EH (cell line): ENCODE results near the gene FOXG1.
A peak's percentile ranks its signal among the peaks of the same experiment; 100 is the strongest.

ENCODE experiments used
- DNase-seq: peaks from one replicate; pipeline ENCODE4 v3.0.0-alpha.2; 2015; ENCODE audit warnings: low read depth

The FOXG1 gene

DNA sequence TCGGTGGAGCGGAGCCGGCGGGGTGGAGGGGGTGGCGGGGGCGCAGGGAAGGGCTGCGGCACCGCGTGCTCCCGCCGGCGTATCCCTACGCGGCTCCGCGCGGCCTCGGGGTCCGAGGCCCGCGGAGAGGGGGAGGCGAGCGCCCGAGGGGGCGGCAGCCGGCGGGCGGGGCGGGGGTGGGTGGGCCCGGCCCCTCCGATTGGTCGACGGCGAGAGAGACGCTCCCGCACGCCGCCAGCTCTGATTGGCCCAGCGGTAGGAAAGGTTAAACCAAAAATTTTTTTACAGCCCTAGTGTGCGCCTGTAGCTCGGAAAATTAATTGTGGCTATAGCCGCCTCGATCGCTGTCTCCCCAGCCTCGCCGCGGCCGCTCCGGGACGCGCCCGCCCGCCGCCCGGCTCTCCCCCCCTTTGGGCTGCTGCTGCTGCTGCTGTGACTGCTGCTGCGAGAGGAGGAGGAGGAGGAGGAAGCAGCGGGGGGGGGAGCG is at the start of gene FOXG1:
Gene FOXG1, plus strand, starts transcription at position 319 of the 487 bp plus-strand sequence. CDS start 493 bp downstream, outside the sequence.
- DNase-seq: peak; percentile 47

DNA sequence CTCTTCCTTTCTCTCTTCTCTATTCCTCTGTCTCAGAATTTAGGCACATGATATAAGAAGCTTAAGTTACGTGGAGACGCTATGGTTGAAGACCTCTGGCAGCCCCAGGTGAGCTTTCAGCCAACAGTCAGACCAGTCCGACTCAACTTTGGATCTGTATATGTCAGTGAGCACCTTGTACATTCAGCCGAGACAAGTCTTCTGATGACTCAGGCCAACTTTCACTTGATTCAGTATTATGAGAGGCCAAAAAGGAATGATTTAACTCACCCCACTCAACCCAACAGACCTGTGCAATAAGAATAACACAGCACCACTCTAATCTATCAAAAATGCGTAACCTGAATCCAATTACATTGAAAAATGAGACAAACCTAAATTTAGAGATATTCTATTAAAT is 47.5 kb upstream of the FOXG1 start:
- DNase-seq: no peak

DNA sequence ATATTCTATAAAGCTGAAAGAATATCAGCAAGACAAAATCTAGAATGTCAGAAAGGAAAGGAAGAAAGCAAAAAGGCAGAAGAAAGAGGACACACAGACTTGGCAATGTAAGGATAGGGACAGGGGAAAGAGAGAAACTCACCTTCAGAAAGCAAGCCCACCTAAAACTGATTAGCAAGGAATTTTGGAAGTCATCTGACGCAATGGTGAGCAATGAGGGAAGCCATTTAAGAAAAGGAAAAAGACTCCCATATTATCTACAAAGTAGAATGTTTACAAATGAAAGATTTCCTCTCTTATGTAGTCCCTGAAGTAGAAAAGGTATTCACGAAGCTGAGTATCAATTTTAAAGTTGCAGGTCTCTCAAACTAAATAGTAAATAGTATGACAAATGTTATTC is 35.2 kb upstream of the FOXG1 start:
- no peak for DNase-seq

DNA sequence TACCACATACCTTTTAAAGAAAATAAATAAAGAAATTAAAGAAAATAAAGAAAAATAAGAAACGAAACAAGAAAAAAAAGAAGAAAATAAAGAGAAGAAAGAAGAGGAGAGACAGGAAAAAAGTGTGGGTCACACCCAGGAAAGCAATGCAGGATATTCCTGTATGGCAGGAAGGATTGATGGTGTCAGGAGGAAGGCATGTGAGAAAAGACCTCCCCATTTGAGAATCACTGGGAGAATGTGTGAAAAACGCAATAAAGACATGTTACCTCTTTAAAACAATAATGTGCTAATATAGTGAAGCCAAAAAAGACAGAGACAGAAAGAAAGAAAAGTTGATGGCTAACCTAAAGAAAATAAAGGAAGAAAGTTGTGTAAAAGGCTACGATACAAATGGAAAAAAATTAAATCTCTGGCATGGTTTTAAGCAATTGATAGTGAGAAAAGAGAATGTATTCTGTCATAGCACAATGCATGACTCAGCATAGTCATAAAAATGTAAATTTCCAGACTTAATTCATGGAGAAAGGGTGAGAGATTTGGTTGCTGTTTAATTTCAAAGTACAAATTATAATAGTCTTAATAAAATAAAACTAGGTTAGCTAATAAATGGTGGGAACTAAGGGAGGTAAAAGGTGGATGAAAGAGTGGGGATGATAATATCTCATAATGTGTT is 24.3 kb upstream of the FOXG1 start:
- DNase-seq: no peak

DNA sequence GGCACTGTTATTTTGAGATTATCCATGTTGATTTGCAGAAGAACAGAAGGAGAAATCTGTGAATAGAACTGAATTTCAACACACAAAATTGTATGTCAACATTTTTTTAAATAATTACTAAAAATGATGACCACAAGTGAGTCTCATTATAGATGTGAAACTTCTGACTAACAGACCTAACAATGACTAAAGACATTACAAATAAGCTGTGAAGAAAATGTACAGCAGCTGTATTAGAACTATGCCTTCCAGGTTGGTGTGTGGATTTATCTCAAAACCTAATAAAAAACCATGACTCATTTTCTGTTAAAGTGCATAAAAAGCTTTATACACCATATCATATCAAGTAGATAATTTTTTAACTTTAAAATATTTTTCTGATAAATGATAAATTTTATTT is 22.5 kb upstream of the FOXG1 start:
- DNase-seq: no peak

DNA sequence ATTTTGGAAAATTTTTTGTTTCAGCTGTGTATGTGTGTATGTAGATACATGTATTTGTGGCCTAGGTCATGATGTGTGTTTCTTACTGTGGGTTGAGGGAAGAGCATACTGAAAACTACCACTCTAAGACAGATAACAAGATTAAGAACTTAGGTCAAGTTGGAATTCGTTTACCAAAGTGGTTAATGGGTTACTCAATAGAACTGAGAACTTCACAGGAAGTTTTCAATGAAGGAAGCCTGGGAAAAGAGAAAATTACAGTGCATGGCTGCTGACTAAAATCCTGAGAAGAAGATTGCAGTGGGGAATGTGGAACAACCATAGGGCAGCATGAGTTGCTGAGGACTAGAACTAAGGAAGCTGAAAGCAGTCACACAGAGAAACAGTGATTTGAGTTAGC is 21.4 kb upstream of the FOXG1 start:
- no peak for DNase-seq

DNA sequence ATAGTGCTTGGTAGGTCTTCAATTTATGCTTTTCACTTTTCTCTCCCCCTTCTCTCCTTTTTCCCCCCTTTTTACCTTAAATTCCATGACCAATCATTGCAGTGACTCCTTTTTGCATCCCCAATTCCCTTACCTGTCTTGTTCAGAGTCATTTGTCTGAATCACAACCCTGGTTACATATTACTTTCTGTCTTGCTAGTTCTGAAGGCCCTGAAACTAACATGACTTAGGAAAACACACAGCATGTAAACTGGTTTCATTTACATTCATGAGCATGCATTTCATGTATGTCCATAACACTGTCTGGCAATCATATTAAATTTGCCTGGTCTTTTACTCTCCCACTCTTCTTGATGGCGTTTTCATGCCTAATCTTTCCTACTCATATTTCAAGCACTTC is 20.3 kb upstream of the FOXG1 start:
- DNase-seq: no peak

DNA sequence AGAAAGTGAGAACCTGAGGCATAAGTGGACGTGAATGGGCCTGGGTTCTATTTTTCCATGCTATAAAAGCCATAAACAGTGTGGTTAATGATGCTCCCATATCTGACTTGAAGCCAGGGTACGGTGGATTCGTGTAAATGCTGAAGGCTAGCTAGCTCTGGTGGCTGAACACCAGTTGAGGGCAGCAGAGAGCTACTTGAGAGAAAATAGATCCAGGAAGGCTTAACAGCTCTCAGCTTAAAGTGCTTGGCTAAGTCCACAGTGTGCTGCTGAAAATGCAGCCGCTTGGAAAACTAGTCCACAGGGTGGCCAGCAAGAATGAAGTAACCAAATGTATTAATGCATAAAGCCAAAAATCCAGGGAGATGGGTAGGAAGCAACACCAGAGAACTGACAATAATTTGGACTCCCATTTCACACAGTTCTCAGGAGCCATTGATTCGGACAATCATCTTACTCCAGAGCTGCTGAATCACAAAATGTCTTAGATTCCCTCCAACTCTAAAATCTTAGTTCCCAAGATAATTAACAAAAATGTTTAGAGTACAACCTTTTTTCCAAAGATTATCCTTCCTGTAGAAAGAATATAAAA is 15.0 kb upstream of the FOXG1 start:
- peak; percentile 63 for DNase-seq

DNA sequence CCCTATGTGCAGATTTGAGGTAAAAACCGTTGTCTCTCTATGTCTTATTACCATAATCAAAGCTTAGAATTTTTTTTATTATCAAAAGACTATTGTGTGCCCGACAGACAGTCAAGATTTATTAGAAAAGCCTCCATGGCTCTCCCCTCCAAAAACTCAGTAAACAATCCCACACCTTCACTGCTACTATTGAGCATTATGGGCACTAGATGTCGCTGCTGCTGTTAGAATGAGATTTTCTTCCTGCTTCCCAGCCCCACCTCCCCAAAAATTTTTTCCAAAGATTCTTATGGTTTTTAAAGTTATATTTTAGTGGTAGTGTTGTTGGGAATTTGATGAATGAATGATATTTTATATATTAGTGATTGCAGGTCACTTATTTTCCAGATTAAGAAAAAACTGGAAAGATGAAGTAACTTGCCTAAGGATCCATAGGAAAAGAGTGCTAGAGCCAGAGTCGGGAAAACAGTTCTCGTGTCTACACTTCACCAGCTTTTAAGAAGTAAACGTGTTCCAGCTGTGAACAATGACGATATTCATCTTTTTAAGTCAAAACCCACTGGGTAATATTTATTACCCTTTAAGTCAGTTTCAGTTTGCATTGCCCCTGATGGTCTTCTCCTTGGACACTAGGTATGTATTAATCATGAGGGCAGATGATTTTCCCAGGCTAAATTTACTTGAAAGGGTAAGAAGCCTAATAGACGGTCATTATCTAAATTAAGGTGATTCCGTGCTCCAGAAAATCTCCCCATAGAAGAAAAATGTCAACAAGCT is 12.2 kb upstream of the FOXG1 start:
- peak; percentile 57 for DNase-seq

DNA sequence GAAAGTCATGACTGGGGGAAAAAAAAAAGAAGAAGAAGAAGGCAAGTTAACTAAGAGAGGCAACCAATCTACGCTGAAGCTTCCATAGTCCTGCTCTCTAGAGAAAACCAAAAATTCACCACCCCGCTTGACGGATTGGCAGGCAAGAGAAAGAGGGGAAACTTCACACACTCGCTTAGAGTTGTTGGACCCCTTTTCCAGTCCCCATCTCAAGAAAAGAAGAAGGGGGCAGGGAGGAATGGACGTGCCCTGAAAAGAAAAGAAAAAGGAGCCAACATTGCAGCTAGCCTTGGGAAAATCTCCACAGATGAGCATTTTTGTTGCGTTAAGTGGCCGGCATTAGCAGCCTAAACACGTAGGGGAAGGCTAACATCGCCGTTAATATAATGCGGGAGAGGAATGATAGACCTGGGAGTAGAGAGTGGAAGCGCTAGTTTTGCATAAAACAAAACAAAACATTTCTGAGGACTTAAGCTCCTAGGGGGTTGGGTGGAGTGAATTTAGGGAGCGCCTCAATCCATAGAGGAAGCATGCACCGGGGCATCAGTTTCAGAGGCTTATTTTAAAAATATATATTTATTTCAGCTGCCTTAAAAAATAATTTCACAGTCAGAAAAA is 11.3 kb upstream of the FOXG1 start:
- peak; percentile 7 for DNase-seq

DNA sequence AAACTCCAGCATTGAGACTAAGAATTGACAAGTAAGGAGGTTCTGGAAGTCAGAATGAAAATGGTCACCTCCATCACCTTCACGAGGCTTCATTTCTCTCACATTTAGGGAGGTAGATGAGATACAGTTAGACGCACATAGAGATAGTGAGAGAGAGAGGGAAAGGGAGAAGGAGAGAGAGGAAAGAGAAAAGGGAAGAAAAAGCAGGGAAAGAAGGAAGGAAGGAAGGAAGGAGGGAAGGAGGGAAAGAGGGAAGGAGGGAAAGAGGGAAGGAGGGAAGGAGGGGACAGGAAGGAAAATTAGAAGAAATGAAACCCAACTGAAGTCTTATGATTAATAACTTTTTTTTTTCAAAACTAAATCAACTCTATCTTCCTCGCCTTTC is 10.7 kb upstream of the FOXG1 start:
- DNase-seq: no peak

DNA sequence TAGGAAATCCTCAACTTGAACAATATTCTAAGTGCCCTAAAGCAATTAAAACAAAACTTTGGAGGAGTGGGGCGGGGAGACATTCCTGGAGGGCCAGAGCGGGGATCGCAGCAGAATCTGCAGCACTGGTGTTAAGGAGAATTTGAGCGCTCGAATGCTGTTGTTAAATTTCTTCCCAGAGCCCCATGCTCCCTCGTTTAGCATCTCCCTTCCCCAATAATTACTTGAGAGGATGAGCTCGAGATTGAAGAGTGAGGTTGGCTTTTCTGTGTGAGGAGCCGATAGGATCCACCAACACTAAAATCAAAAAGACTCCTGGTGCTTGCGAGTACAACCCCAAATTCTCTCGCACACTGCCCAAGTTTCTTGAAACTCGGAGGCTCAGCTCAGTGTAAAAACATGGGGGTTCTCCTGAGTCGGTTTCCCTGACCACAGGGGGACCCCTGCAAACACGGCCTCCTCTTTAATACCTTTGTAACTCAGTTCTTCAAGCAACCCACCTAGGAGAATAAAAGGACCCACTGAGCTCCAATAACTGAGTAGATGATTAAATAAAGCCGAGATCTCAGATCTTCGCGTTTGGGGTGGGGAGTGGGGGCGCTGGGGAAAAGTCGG is 10.2 kb upstream of the FOXG1 start:
- no peak for DNase-seq

DNA sequence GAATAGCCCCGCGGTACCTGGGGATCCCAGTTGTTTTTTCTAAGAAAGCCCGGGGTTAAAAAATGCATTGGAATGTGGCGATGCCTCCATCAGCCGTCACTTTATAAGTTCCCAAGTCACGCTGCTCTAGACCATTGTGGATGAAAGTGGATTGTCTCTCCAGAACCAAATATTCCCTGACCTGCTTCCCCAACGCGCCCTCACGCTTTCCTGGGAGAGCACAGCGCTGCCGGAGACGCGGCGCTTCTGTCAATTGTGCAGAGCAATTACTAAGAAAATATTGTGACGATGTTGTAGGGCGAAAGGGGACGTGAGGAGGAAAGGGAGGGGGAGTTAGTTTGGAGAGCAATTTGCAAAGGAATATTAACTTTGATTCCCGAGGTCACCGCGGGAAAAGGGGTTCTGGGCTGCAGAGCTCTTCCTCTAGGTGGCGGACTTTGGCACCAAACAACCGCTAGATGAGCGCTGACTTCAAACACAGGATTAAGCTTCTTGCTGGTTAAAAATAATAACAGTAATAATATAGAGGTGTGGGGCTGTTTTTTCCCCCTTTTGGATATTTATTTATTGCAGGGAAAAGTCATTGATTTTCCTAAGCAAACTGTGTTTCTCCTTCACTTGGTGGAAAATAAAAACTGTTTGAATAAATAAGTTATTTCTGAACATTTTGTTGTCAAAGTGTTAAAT is 9.6 kb upstream of the FOXG1 start:
- peak; percentile 43 for DNase-seq

DNA sequence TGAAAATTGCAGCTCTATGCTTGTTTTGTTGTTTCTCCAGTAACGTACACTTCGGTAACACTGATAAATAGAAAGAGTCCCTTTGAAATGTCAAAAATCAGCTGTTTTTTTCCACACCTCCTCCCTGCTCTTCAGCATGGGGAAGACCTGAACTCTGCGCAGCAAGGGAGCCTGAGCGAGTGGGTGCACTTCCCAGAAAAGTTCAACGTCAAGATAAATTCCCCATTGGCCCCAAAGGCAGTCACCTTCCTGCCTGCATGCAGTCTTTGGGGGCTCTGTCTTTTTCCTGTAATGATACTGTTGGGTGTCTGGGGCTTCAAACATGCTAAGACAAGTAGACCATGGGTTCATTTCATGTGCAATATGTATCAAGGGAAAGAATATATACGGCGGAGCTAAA is 8.8 kb upstream of the FOXG1 start:
- no peak for DNase-seq

DNA sequence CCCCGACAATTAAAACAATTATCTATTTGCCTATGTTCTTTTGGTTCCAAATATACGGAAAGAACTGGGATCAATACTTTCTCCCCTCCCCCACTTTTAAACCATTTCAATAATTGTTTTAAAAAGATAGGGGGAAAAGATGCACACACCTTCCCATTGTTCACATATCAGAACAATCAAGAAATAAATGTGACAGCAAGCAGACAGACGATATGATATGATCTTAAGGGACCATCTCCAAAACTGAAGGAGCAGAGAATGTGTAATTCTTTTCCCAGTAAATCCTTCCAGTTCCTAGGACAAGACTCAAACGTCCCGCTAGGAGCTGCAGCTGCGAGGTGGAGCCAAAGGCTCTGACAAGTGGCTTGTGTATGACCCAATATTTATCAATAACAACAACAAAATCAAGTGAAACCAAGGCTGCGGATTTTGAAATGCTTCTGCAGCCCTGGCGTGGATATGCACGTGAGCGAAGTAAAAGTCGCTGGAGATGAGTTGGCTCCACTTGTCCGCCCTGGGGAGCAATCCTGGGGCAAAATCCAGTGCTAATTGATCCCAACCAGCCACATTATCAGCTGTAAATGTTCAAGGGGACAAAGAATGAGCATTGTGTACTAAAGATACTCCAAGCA is 8.2 kb upstream of the FOXG1 start:
- DNase-seq: no peak

DNA sequence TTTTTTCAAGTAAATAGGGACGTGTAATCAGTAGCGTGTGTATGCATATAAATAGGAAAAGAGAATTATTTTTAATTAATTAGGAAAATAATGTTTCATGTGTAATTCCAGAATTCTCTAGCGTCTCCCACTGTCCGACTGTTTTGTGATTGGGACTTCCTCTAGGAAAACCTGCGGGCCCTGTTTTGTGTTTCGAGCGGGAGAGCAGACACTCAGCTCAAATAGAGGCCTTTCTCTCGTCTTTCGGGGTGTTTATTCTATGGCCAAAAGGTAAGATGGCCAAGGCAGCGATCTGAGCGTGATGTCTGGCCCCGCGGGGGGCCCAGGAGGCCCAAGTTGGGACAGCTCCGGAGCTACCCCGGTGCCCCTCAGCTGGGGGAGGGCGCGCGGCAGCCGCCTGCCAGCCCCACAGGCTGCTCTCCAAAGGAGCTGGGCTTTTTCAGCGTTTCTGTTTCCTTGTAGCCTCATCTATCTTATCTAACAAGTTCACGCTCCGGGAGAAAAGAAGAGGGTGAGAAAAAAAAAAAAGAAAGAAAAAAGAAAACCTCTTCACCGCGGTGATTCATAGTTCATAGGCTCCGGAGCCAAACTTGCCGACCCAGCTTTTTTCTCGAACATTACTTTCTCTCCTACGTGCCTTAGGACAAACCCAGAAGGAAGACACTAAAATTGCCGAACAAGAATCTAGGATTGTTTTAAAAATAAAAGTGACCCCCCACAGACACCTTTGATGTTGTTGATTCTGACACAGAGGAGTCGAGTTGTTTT is 7.5 kb upstream of the FOXG1 start:
- DNase-seq: peak; percentile 10

DNA sequence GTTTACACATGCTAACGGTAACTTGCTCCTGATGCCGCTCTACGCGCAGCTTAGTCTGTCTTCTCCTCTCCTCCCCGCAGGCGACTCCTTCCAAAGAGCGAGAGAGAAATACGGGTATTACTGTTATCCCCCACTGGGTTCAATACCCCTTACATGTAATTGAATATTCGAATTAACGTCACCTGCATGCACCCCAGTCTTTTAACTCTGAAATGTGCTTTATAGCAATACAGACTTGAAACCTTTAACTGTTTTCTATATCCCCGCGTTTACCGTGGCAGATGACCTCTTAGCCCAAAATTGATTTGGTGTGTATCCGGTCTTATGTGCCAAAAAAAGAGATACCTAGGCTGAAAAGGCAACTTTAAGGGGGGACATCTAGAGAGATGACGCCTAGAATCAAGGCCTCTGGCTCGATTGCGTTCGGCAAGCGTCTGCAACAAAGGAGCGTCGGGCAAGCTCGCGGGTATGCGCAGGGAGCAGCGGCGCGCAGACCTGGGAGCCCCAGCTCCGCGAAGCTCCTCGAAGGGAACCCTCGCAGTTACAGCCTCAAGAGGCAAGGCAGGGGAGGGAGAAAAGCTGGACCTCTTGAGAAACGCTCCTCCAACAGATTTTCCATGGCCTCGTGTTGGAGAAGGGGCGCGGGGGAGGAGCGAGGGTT is 6.8 kb upstream of the FOXG1 start:
- DNase-seq: no peak

DNA sequence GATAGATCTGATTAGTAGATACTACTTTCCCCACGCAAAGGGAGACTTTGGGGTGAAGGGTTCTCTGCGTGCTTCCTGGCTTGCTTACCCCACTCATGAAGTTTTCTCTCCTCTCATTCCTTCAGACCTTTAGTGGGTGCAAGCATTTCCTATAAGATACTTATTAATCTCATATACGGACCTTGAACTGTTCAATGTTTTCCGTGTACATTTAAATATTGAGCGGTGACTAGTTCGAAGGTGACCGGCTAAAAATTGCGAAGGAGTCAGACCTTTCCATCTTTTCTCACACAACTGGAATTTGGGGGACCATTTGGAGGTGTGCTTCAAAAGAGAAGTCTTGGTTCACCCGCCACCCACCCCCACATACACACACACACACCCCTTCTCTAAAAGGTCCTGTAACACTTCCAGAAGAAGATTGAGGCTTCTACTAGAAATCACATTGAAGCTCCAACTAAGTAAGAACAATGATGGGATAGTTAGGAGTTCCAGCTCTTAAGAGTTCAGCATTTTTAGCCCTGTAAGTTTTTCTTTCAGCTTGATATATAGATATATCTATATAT is 6.1 kb upstream of the FOXG1 start:
- DNase-seq: no peak

DNA sequence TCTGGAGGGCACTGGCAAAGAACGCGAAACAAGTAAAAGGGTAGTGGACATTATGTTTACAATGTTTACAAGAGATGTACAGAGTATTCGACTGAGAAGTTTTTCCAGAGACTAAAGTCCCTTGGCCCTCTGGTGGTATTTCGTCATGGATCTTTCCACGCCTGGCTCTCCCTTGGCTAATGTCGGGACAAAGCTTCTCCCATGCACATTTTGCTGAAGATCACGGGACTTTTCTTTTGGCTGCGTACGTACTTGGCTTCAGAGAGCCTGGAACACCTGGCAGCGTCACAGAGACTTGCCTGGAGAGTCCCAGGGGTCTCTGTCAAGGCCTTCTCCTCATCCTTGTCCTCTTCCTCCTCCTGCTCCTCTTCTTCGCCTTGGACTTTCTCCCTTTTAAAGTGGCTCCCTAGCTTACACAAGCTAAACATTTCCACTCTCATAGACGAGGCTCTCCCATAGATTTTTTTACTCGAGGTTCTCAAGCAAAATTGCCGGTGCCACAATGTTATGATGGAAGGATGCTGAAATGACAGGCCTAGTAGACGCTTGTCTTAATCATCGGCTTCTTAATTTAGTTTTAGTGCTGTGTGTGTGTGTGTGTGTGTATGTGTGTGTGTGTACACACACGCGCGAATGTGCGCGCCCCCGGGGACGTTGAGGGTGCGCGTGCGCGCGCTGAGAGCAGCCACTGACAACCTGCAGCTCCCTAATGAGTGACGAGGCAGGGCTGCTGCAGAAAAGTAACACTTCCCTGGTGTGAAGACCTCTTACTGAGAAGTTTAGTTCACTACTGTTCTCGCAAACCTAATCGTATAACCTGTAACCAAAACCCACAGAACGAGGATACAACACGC is 4.9 kb upstream of the FOXG1 start:
- no peak for DNase-seq
